ENCODE measurements around the gene SAPCD1.

Gene SAPCD1

GRCh38 chr6:31718265-31718664, 44.2 kb upstream of the SAPCD1 start:
- ChIA-PET CTCF (interaction anchor here (0.6 kb wide), 1 partner anchor 382 kb away, joined by 5 read pairs; no protein-coding TSS in a partner anchor), POLR2A (no interaction called here)
- TF ChIP-seq HDGF (IDR thresholded peaks at IDR 0.05; ENCODE audit: borderline replicate concordance) (no peak), L3MBTL2 (conservative IDR thresholded peaks at IDR 0.05) (no peak), ZNF384 (IDR thresholded peaks at IDR 0.05) (no peak), FOXK2 (IDR thresholded peaks at IDR 0.05) (no peak), BHLHE40 (IDR thresholded peaks at IDR 0.05; ENCODE audit: borderline replicate concordance) (no peak), NFRKB (IDR thresholded peaks at IDR 0.05) (no peak), SP1 (IDR thresholded peaks at IDR 0.05) (no peak)
- DNase-seq (ENCODE audit: extremely low spot score) = no peak

- TF ChIP-seq FOXM1 (IDR thresholded peaks at IDR 0.05; ENCODE audit: borderline replicate concordance) (no peak), PKNOX1 (IDR thresholded peaks at IDR 0.05) (no peak), NFRKB (IDR thresholded peaks at IDR 0.05) (no peak), SUZ12 (IDR thresholded peaks at IDR 0.05) (no peak), ELF4 (IDR thresholded peaks at IDR 0.05) (no peak), L3MBTL2 (conservative IDR thresholded peaks at IDR 0.05) (no peak), SP1 (IDR thresholded peaks at IDR 0.05) (no peak), CTBP1 (IDR thresholded peaks at IDR 0.05; ENCODE audit: borderline replicate concordance) (no peak), TARDBP (IDR thresholded peaks at IDR 0.05) (no peak), FOXA1 (IDR thresholded peaks at IDR 0.05) (no peak), ZNF384 (IDR thresholded peaks at IDR 0.05) (no peak), FOXK2 (IDR thresholded peaks at IDR 0.05) (no peak), LEF1 (IDR thresholded peaks at IDR 0.05; ENCODE audit: borderline replicate concordance) (no peak), HDGF (IDR thresholded peaks at IDR 0.05; ENCODE audit: borderline replicate concordance) (no peak), BHLHE40 (IDR thresholded peaks at IDR 0.05; ENCODE audit: borderline replicate concordance) (no peak), ARNT (IDR thresholded peaks at IDR 0.05) (no peak)
- ChIA-PET CTCF (no interaction called here), POLR2A (no interaction called here)
- no peak for DNase-seq (ENCODE audit: extremely low spot score)
Observed at GRCh38 chr6:31719001-31719400, 43.5 kb upstream of the SAPCD1 start.

GRCh38 chr6:31720196-31720770, 42.2 kb upstream of the SAPCD1 start:
- TF ChIP-seq L3MBTL2 (conservative IDR thresholded peaks at IDR 0.05) (no peak), ELF4 (IDR thresholded peaks at IDR 0.05) (no peak), FOXM1 (IDR thresholded peaks at IDR 0.05; ENCODE audit: borderline replicate concordance) (no peak), ARNT (IDR thresholded peaks at IDR 0.05) (no peak), TARDBP (IDR thresholded peaks at IDR 0.05) (no peak), LEF1 (IDR thresholded peaks at IDR 0.05; ENCODE audit: borderline replicate concordance) (no peak), BHLHE40 (IDR thresholded peaks at IDR 0.05; ENCODE audit: borderline replicate concordance) (no peak), PKNOX1 (IDR thresholded peaks at IDR 0.05) (no peak), SUZ12 (IDR thresholded peaks at IDR 0.05) (no peak), SP1 (IDR thresholded peaks at IDR 0.05) (no peak), CTBP1 (IDR thresholded peaks at IDR 0.05; ENCODE audit: borderline replicate concordance) (no peak), ZNF384 (IDR thresholded peaks at IDR 0.05) (no peak), HDGF (IDR thresholded peaks at IDR 0.05; ENCODE audit: borderline replicate concordance) (no peak), FOXA1 (IDR thresholded peaks at IDR 0.05) (no peak), FOXK2 (IDR thresholded peaks at IDR 0.05) (no peak), NFRKB (IDR thresholded peaks at IDR 0.05) (no peak)
- ChIA-PET CTCF (no interaction called here), POLR2A (interaction anchor here (1.0 kb wide), 1 partner anchor 9 kb away, joined by 3 read pairs; no protein-coding TSS in a partner anchor)
- no peak for DNase-seq (ENCODE audit: extremely low spot score)

- POLR2A ChIA-PET = interaction anchor here (0.7 to 1.2 kb wide), 2 partner anchors 8 to 25 kb away, joined by 3 read pairs; no protein-coding TSS in a partner anchor
- no peak for TF ChIP-seq FOXA1 (IDR thresholded peaks at IDR 0.05)
- TF ChIP-seq L3MBTL2 (conservative IDR thresholded peaks at IDR 0.05) = no peak
- TF ChIP-seq ELF4 (IDR thresholded peaks at IDR 0.05) = no peak
- TF ChIP-seq NFRKB (IDR thresholded peaks at IDR 0.05) = no peak
- TF ChIP-seq TARDBP (IDR thresholded peaks at IDR 0.05) = no peak
- TF ChIP-seq FOXM1 (IDR thresholded peaks at IDR 0.05; ENCODE audit: borderline replicate concordance) = no peak
- no peak for TF ChIP-seq CTBP1 (IDR thresholded peaks at IDR 0.05; ENCODE audit: borderline replicate concordance)
- no peak for TF ChIP-seq LEF1 (IDR thresholded peaks at IDR 0.05; ENCODE audit: borderline replicate concordance)
- TF ChIP-seq FOXK2 (IDR thresholded peaks at IDR 0.05) = no peak
- no peak for TF ChIP-seq BHLHE40 (IDR thresholded peaks at IDR 0.05; ENCODE audit: borderline replicate concordance)
- no peak for TF ChIP-seq HDGF (IDR thresholded peaks at IDR 0.05; ENCODE audit: borderline replicate concordance)
- TF ChIP-seq ARNT (IDR thresholded peaks at IDR 0.05) = no peak
- TF ChIP-seq SP1 (IDR thresholded peaks at IDR 0.05) = no peak
- TF ChIP-seq SUZ12 (IDR thresholded peaks at IDR 0.05) = no peak
- DNase-seq (ENCODE audit: extremely low spot score) = no peak
- CTCF ChIA-PET = no interaction called here
Observed at GRCh38 chr6:31721351-31722020, 41.0 kb upstream of the SAPCD1 start, which contains the start of gene LY6G6C. Gene LY6G6C, minus strand, starts transcription at chr6:31721746. Its CDS starts 67 bp downstream, at chr6:31721679.

GRCh38 chr6:31722173-31722572, 40.3 kb upstream of the SAPCD1 start:
- POLR2A ChIA-PET = interaction anchor here (1.2 kb wide), 1 partner anchor 7 kb away, joined by 3 read pairs; no protein-coding TSS in a partner anchor
- TF ChIP-seq BHLHE40 (IDR thresholded peaks at IDR 0.05; ENCODE audit: borderline replicate concordance) (no peak), HDGF (IDR thresholded peaks at IDR 0.05; ENCODE audit: borderline replicate concordance) (no peak), ELF4 (IDR thresholded peaks at IDR 0.05) (no peak)
- DNase-seq (ENCODE audit: extremely low spot score) = no peak
- CTCF ChIA-PET = no interaction called here

- POLR2A ChIA-PET = interaction anchor here (0.7 to 1.1 kb wide), 2 partner anchors 8 to 10 kb away, joined by 3 read pairs; partner anchors contain the start of gene LY6G6D
- CTCF ChIA-PET = no interaction called here
- no peak for DNase-seq (ENCODE audit: extremely low spot score)
Observed at GRCh38 chr6:31723245-31723979, 39.0 kb upstream of the SAPCD1 start, which contains the start of gene MPIG6B. Gene MPIG6B, plus strand, starts transcription at chr6:31723373. Its CDS starts 11 bp downstream, at chr6:31723384.

More at GRCh38 chr6:31723245-31723979, 39.0 kb upstream of the SAPCD1 start, which contains the start of gene MPIG6B:
- TF ChIP-seq SP1 (IDR thresholded peaks at IDR 0.05) (no peak), FOXA1 (IDR thresholded peaks at IDR 0.05) (no peak), ELF4 (IDR thresholded peaks at IDR 0.05) (no peak), BHLHE40 (IDR thresholded peaks at IDR 0.05; ENCODE audit: borderline replicate concordance) (no peak), ARNT (IDR thresholded peaks at IDR 0.05) (no peak), FOXM1 (IDR thresholded peaks at IDR 0.05; ENCODE audit: borderline replicate concordance) (no peak), CTBP1 (IDR thresholded peaks at IDR 0.05; ENCODE audit: borderline replicate concordance) (no peak), ZNF384 (IDR thresholded peaks at IDR 0.05) (no peak), PKNOX1 (IDR thresholded peaks at IDR 0.05) (no peak), HDGF (IDR thresholded peaks at IDR 0.05; ENCODE audit: borderline replicate concordance) (no peak), FOXK2 (IDR thresholded peaks at IDR 0.05) (no peak), L3MBTL2 (conservative IDR thresholded peaks at IDR 0.05) (no peak), NFRKB (IDR thresholded peaks at IDR 0.05) (no peak), SUZ12 (IDR thresholded peaks at IDR 0.05) (no peak), LEF1 (IDR thresholded peaks at IDR 0.05; ENCODE audit: borderline replicate concordance) (no peak), TARDBP (IDR thresholded peaks at IDR 0.05) (no peak)
